Prostate gland (tissue), 2 donors: ENCODE measurements around the gene COL4A2. TPM values are rescaled to one million over a fixed set of nuclear protein-coding genes. Genes with fewer than 3 reads are reported as not detected.

Source experiments
- DNase-seq: peaks from one replicate; pipeline ENCODE4 v3.0.0-alpha.2; 2019; ENCODE audit warnings: low spot score
- H3K27ac ChIP-seq, 2 donors: fragments of 200-600 bp; sonication (generic); 2 replicates each; pipeline ENCODE4 v1.5.1; 2017 to 2019
- H3K27me3 ChIP-seq: fragments of 200-600 bp; sonication (generic); replicated peaks from 2 replicates; pipeline ENCODE4 v1.5.1; 2019; ENCODE audit not compliant: insufficient read depth
- H3K36me3 ChIP-seq, 2 donors: fragments of 200-600 bp; sonication (generic); 1 replicate in 1 of 2; 2 replicates in 1 of 2; pipeline versions ENCODE4 v1.5.1 to v1.8.1; 2017 to 2019
- H3K4me1 ChIP-seq: fragments of 200-600 bp; sonication (generic); replicated peaks from 2 replicates; pipeline ENCODE4 v1.5.1; 2019
- H3K4me3 ChIP-seq, 2 donors: fragments of 200-600 bp; sonication (generic); 2 replicates each; pipeline ENCODE4 v1.5.1; 2017 to 2019
- H3K9me3 ChIP-seq: fragments of 200-600 bp; sonication (generic); 2 replicates; pipeline ENCODE4 v1.5.1; 2017
- CTCF ChIP-seq, 4 experiments: fragments of 200-600 bp in 2 of 4; fragments of 450-650 bp in 2 of 4; sonication (generic) in 2 of 4; IDR thresholded peaks; 1 replicate in 3 of 4; 2 replicates in 1 of 4; pipeline ENCODE4 v1.5.1; 2016 to 2019; ENCODE audit warnings: antibody characterized with exemption in 4 of 4, mild to moderate bottlenecking in 2 of 4, moderate library complexity in 2 of 4
- POLR2A ChIP-seq: fragments of 450-650 bp; IDR thresholded peaks from one replicate; pipeline ENCODE4 v1.6.1; 2016; ENCODE audit warnings: antibody characterized with exemption, mild to moderate bottlenecking
- POLR2AphosphoS5 ChIP-seq: sonication (generic); formaldehyde crosslinking; IDR thresholded peaks from one replicate; pipeline ENCODE4 v1.6.1; 2017; ENCODE audit warnings: antibody characterized with exemption
- WGBS: methylation state at CpG from one replicate; pipeline ENCODE4 v1.1.5; 2018; 5-methylcytosine and 5-hydroxymethylcytosine counted together
- intact Hi-C: fragments of 100-400 bp; cut with DNase I; formaldehyde crosslinking; loops from one replicate; pipeline ENCODE4 v1.14.2; 2022
- total RNA-seq, 2 donors: library from RNA; depleted of rRNA; stranded (reverse); fragments of >200 nt; gene quantifications; one replicate each; pipeline ENCODE4 v1.1.0, GENCODE V29; 2016

The COL4A2 gene
- total RNA-seq, 2 donors from 2014 or later, result 82.8 to 193 TPM

- DNase-seq, result no peak
- peak overlapping the region; percentile 46 to 47 for H3K27ac ChIP-seq
- no peaks in the 10 kb centered on the region for H3K36me3 ChIP-seq
- no peak overlapping the region for H3K4me3 ChIP-seq
- H3K27me3 ChIP-seq, result no peaks in the 10 kb centered on the region
- 71% methylated on average over 12 of the region's 12 CpGs for WGBS
- TF ChIP-seq POLR2A (no peak), POLR2AphosphoS5 (no peak), CTCF (IDR thresholded peaks at IDR 0.05) (no peak)
- intact Hi-C loops, result no loop called here
- no peaks in the 10 kb centered on the region for H3K4me1 ChIP-seq
- H3K9me3 ChIP-seq, result no peaks in the 10 kb centered on the region
Measured at GRCh38 chr13:110297766-110298504, 9.1 kb upstream of the COL4A2 start.

GRCh38 chr13:110298505-110299282, 8.4 kb upstream of the COL4A2 start:
- WGBS, result 71% methylated on average over 30 of the region's 33 CpGs
- DNase-seq, result no peak
- Histone ChIP-seq H3K36me3 (no peaks in the 10 kb centered on the region), H3K9me3 (no peaks in the 10 kb centered on the region), H3K27me3 (no peaks in the 10 kb centered on the region), H3K4me3 (no peak overlapping the region), H3K4me1 (no peaks in the 10 kb centered on the region), H3K27ac (peak overlapping the region; percentile 46 to 47)
- intact Hi-C loops, result no loop called here
- no peak for TF ChIP-seq POLR2A

- WGBS, result 63% methylated on average over 10 of the region's 10 CpGs
- H3K36me3 ChIP-seq, result no peaks in the 10 kb centered on the region
- TF ChIP-seq CTCF (IDR thresholded peaks at IDR 0.05) (no peak), POLR2A (no peak), POLR2AphosphoS5 (no peak)
- H3K4me1 ChIP-seq, result no peaks in the 10 kb centered on the region
- no peak for DNase-seq
- H3K27me3 ChIP-seq, result no peaks in the 10 kb centered on the region
- H3K9me3 ChIP-seq, result no peaks in the 10 kb centered on the region
- H3K27ac ChIP-seq, result peak overlapping the region; percentile 46 to 47
- intact Hi-C loops, result no loop called here
- no peak overlapping the region for H3K4me3 ChIP-seq
Measured at GRCh38 chr13:110299283-110299840, 7.7 kb upstream of the COL4A2 start.

- no peaks in the 10 kb centered on the region for H3K27me3 ChIP-seq
Measured at GRCh38 chr13:110300090-110300815, 6.8 kb upstream of the COL4A2 start.

More at GRCh38 chr13:110300090-110300815, 6.8 kb upstream of the COL4A2 start:
- 56% methylated on average over 3 of the region's 3 CpGs for WGBS
- Histone ChIP-seq H3K27ac (peak overlapping the region; percentile 37 to 86), H3K9me3 (no peaks in the 10 kb centered on the region), H3K36me3 (no peaks in the 10 kb centered on the region), H3K4me1 (no peaks in the 10 kb centered on the region), H3K4me3 (no peak overlapping the region)
- intact Hi-C loops, result no loop called here
- no peak for DNase-seq
- TF ChIP-seq POLR2A, result no peak
- TF ChIP-seq POLR2AphosphoS5, result no peak
- TF ChIP-seq CTCF (IDR thresholded peaks at IDR 0.05), result no peak
